ENCODE measurements around the gene ACAD11.

ACAD11 gene

DNA sequence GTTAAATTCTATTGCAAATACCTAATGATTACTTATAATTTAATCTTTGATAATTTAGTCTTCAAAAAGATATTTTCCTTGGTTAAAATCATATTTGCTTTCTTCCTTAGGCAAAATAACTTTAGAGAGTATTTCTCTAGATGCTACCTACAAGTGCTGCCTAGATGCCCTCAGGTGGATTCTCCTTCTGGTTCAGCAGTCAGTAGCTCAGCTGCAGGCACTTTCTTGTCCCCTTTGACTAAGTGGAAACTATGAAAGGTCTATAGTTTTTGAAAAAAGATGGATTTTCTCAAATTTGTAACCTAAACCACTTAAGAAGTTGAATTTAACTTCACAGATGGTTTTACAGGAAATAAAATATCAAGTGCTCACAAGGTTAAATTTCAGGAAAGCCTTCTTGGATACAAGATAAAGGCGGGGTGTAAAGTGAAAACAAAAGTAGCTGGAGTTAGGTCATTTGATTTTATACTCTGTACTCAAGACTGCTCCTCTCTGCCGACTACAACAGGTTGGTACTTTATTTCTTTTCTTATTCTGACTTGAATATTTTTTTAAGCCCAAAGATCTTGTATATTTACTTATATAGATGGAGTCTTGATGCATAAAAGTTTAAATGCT is 62.7 kb downstream of the ACAD11 start, which contains the start of gene ACKR4:
ACKR4 (plus strand) TSS at position 455 of the 618 bp plus-strand sequence. CDS start 3,128 bp downstream, outside the sequence.
- no peak for TF ChIP-seq CTCF (conservative IDR thresholded peaks at IDR 0.05; ENCODE audit: low read depth, low read length)
- H3K4me3 ChIP-seq (ENCODE audit: low read length) = no peak within 1 kb of the TSS
- DNase-seq (ENCODE audit: low read depth) = no peak

DNA sequence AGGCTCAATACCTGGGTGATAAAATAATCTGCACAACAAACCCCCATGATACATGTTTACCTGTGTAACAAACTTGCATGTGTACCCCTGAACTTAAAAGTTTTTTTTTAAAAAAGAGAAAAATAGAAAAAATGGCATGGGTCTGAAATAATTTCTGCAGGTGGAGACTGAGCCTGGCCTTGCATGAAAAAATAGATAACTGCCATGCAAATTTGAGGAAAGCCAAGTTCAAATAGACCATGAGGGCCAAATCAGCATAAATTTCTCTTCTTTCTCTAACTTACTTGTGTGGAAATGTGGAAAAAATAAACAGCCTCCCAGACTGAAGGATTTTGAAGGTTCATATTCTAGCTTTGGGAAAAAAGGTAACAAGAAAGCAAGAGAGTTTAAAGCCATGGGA is 63.3 kb downstream of the ACAD11 start:
- no peak for TF ChIP-seq CTCF (conservative IDR thresholded peaks at IDR 0.05; ENCODE audit: low read depth, low read length)
- no peak for DNase-seq (ENCODE audit: low read depth)
- no peak overlapping the region for H3K4me3 ChIP-seq (ENCODE audit: low read length)

DNA sequence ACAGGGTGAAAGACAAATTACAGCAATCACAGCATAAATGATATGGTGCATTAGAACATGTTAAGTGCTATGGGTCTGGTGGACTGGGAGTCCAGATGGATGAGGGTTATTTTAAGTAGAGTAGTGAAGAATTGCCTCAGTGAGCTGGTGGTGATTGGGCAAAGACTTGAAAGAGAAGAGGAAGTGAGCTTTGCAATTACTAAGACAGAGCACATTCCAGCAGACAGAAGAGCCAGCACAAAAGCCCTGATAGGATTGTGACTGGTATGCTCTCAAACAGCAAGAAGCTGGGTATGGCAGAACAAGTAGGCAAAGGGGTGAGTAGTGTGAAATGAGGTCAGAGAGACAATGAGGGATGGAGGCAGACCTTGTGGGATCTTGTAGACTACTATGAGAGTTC is 64.6 kb downstream of the ACAD11 start:
- H3K4me3 ChIP-seq (ENCODE audit: low read length) = no peak overlapping the region
- no peak for DNase-seq (ENCODE audit: low read depth)
- TF ChIP-seq CTCF (conservative IDR thresholded peaks at IDR 0.05; ENCODE audit: low read depth, low read length) = no peak

DNA sequence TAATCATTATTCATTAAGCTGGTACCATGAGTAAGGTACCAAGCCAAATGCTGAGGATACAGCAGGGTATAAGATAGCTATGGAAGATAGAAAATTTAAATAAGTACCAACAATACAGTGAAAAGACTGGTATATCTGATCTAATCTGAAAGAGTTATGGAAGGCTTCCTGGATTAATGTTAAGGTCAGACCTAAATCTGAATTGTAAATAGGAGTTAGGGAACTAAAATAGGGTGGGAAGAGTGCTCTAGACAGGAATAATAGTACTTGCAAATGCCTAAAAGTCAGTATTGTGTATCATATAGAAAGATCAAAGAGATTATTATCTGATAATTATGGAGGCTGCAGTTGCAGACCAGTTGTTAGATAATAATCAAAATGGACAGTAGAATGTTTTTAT is 65.1 kb downstream of the ACAD11 start:
- H3K4me3 ChIP-seq (ENCODE audit: low read length) = no peak overlapping the region
- no peak for DNase-seq (ENCODE audit: low read depth)
- TF ChIP-seq CTCF (conservative IDR thresholded peaks at IDR 0.05; ENCODE audit: low read depth, low read length) = no peak

- no peak for DNase-seq (ENCODE audit: low read depth)
- H3K4me3 ChIP-seq (ENCODE audit: low read length) = no peak overlapping the region
- TF ChIP-seq CTCF (conservative IDR thresholded peaks at IDR 0.05; ENCODE audit: low read depth, low read length) = no peak
These were observed 65.7 kb downstream of the ACAD11 start for GRCh38 chr3:132593947-132594323.

GRCh38 chr3:132593241-132593946 is 66.2 kb downstream of the ACAD11 start:
- TF ChIP-seq CTCF (conservative IDR thresholded peaks at IDR 0.05; ENCODE audit: low read depth, low read length) = no peak
- DNase-seq (ENCODE audit: low read depth) = no peak
- no peak overlapping the region for H3K4me3 ChIP-seq (ENCODE audit: low read length)

GRCh38 chr3:132592216-132592615 is 67.4 kb downstream of the ACAD11 start:
- DNase-seq (ENCODE audit: low read depth) = no peak
- no peak for TF ChIP-seq CTCF (conservative IDR thresholded peaks at IDR 0.05; ENCODE audit: low read depth, low read length)
- no peak overlapping the region for H3K4me3 ChIP-seq (ENCODE audit: low read length)

Measured in retinal pigment epithelial cell (primary cell).